Body of pancreas (tissue), 4 donors: ENCODE measurements around the gene DNAJC8.

Source experiments
- CTCF ChIP-seq, 7 experiments: fragments of 450-650 bp in 4 of 7; fragments of 200-600 bp in 3 of 7; sonication (generic) in 3 of 7; IDR thresholded peaks; one replicate each; pipeline ENCODE4 v1.5.1; 2016 to 2019; ENCODE audit warnings: antibody characterized with exemption in 7 of 7
- POLR2A ChIP-seq, 3 donors: fragments of 450-650 bp; IDR thresholded peaks; one replicate each; pipeline ENCODE4 v1.6.1; 2016; ENCODE audit warnings: antibody characterized with exemption in 3 of 3, mild to moderate bottlenecking in 2 of 3

GRCh38 chr1:28279721-28280120, 46.9 kb upstream of the DNAJC8 start:
- TF ChIP-seq CTCF (IDR thresholded peaks at IDR 0.05) (no peak), POLR2A (IDR thresholded peaks at IDR 0.05) (no peak)
